OCI-LY3 (cell line): ENCODE results near the gene TMEM91.

Experiments used
- H2AFZ ChIP-seq: fragments of 200-600, 300-600 bp; shearing (Covaris generic); 2 replicates; pipeline ENCODE4 v1.6.0; 2014; ENCODE audit warnings: antibody characterized with exemption, low read depth, low read length
- H3K27ac ChIP-seq: fragments of 200-600, 300-600 bp; sonication (generic); 2 replicates; pipeline ENCODE4 v1.5.1; 2014; ENCODE audit warnings: mild to moderate bottlenecking, low read length, moderate library complexity, mixed read lengths
- H3K27me3 ChIP-seq: fragments of 200-600, 300-600 bp; sonication (generic); 2 replicates; pipeline ENCODE4 v1.6.1; 2014; ENCODE audit warnings: low read depth, low read length, mixed read lengths
- H3K36me3 ChIP-seq: fragments of 200-600, 300-600 bp; sonication (generic); replicated peaks from 2 replicates; pipeline ENCODE3; 2014; ENCODE audit warnings: low read depth, low read length, mixed read lengths
- H3K4me1 ChIP-seq: fragments of 300-600, 200-600 bp; sonication (generic); 2 replicates; pipeline ENCODE4 v1.6.1; 2014; ENCODE audit warnings: low read length, mixed read lengths
- H3K4me2 ChIP-seq: fragments of 200-600, 300-600 bp; sonication (generic); 2 replicates; pipeline ENCODE4 v1.6.1; 2014; ENCODE audit warnings: low read length, mixed read lengths
- H3K4me3 ChIP-seq: fragments of 300-600, 200-600 bp; sonication (generic); 2 replicates; pipeline ENCODE4 v1.5.1; 2014; ENCODE audit warnings: antibody characterized with exemption, mild to moderate bottlenecking, low read length, moderate library complexity
- H3K79me2 ChIP-seq: fragments of 300-600, 200-600 bp; shearing (Covaris generic); 2 replicates; pipeline ENCODE4 v1.6.1; 2014; ENCODE audit warnings: mild to moderate bottlenecking, low read length, mixed read lengths
- H3K9ac ChIP-seq: fragments of 300-600, 200-600 bp; shearing (Covaris generic); 2 replicates; pipeline ENCODE4 v1.6.0; 2014; ENCODE audit warnings: mild to moderate bottlenecking, low read length, moderate library complexity
- H3K9me3 ChIP-seq: fragments of 200-600, 300-600 bp; shearing (Covaris generic); 2 replicates; pipeline ENCODE4 v1.6.1; 2014; ENCODE audit warnings: low read length, mixed read lengths; ENCODE audit not compliant: insufficient read depth
- H4K20me1 ChIP-seq: fragments of 200-600, 300-600 bp; sonication (generic); 2 replicates; pipeline ENCODE4 v1.6.1; 2016; ENCODE audit warnings: low read length, mixed read lengths; ENCODE audit not compliant: insufficient read depth
- EZH2phosphoT487 ChIP-seq: fragments of 200-600 bp; shearing (Covaris generic); IDR thresholded peaks from 2 replicates; pipeline ENCODE4 v1.6.1; 2018; ENCODE audit warnings: antibody characterized with exemption, mixed run types, low read depth
- TF ChIP-seq, protein P1 (sequence below): fragments of 200-600, 300-600 bp; sonication (generic); IDR thresholded peaks from 2 replicates; pipeline ENCODE4 v1.5.1; 2014; ENCODE audit warnings: antibody characterized with exemption, low read length, low read depth

Gene TMEM91

DNA sequence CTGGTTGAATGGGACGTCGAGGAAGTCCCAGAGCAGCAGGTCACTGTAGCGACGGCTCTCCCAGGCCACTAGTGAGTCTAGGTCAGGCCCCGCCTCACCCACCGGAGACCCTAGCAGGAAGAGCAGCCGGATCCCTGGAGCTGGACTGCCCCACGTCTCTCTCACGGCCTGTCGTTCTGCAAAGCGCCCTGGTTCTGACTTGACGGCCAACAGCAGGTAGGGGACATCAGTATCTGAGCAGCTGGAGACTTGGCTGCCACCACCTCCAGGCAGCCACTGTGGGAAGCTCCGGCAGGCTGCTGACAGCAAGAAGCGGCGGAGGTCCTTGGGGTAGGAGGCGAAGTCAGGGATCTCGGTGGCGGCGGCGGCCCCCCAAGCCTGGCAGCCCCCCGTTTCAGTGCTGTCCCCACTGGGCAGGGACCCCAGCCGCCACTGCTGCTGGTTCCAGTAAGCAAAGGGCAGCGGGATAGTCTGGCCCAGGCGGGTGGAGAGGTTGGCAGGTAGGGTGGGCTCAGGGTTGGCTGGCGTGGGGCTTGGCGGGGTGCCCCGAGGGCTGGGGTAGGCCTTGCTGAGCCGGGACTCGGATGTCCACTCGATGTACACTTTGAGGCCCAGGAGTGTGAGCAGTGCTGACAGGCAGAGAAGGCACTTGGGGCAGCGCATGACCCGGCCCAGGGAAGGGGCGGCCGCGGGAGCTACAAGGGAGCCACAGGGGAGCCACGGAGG, 49.9 kb downstream of the TMEM91 start:
- Histone ChIP-seq H3K79me2 (no peaks in the 10 kb centered on the region), H4K20me1 (no peaks in the 10 kb centered on the region), H3K4me2 (no peak overlapping the region), H3K4me3 (no peak overlapping the region), H2AFZ (no peak overlapping the region), H3K9me3 (no peaks in the 10 kb centered on the region), H3K27me3 (no peaks in the 10 kb centered on the region), H3K27ac (no peak overlapping the region), H3K9ac (no peak overlapping the region), H3K4me1 (no peaks in the 10 kb centered on the region), H3K36me3 (peaks cover 7% of the 10 kb centered on the region)
- TF ChIP-seq, protein P1, sequence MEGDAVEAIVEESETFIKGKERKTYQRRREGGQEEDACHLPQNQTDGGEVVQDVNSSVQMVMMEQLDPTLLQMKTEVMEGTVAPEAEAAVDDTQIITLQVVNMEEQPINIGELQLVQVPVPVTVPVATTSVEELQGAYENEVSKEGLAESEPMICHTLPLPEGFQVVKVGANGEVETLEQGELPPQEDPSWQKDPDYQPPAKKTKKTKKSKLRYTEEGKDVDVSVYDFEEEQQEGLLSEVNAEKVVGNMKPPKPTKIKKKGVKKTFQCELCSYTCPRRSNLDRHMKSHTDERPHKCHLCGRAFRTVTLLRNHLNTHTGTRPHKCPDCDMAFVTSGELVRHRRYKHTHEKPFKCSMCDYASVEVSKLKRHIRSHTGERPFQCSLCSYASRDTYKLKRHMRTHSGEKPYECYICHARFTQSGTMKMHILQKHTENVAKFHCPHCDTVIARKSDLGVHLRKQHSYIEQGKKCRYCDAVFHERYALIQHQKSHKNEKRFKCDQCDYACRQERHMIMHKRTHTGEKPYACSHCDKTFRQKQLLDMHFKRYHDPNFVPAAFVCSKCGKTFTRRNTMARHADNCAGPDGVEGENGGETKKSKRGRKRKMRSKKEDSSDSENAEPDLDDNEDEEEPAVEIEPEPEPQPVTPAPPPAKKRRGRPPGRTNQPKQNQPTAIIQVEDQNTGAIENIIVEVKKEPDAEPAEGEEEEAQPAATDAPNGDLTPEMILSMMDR: no peak
- no peak for TF ChIP-seq EZH2phosphoT487

DNA sequence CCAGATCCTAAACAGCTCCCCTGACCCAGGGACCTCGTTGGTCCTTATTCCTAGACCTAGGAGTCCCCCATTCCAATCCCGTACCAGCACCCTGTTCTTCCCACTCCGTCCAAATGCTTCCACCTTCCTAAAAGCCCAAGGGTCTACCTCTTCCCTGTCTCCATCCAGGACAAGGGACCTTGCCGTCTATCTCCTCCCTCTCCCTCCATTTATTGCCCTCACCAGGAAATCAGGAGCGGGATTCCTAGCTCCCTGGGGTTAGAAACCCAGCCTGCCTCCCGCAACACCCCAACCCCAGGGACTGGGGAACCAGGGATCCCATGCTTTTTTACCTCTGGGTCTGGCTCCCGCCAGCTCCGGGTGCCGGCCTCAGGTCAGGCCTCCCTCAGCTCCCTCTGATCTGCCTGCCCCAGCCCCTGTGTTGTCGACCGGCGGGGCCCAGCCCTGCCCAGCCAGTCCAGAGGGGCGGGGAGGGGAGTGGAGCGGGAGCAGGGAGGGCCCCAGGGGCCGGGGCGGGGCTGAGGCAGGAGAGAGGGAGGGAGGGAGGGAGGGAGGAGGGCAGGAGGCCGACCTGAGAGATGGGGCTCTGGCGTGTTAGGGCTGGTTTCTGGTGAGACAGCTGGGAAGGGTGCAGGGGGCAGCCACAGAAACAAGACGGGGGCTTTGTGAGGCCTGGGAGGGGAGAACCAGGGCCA, 50.8 kb downstream of the TMEM91 start, which contains the start of gene B3GNT8:
B3GNT8 (minus strand) TSS at position 423 of the 695 bp plus-strand sequence. CDS start 596 bp downstream, outside the sequence.
- H3K4me2 ChIP-seq: no peak within 1 kb of the TSS
- H2AFZ ChIP-seq: no peak within 1 kb of the TSS
- no peaks in the 10 kb centered on the region for H3K4me1 ChIP-seq
- peaks cover 12% of the 10 kb centered on the region for H3K36me3 ChIP-seq
- H4K20me1 ChIP-seq: no peaks in the 10 kb centered on the region
- H3K27me3 ChIP-seq: no peaks in the 10 kb centered on the region
- TF ChIP-seq EZH2phosphoT487: no peak
- TF ChIP-seq, protein P1: no peak
- no peak within 1 kb of the TSS for H3K27ac ChIP-seq
- no peaks in the 10 kb centered on the region for H3K9me3 ChIP-seq
- H3K9ac ChIP-seq: no peak within 1 kb of the TSS
- no peaks in the 10 kb centered on the region for H3K79me2 ChIP-seq
- no peak within 1 kb of the TSS for H3K4me3 ChIP-seq

DNA sequence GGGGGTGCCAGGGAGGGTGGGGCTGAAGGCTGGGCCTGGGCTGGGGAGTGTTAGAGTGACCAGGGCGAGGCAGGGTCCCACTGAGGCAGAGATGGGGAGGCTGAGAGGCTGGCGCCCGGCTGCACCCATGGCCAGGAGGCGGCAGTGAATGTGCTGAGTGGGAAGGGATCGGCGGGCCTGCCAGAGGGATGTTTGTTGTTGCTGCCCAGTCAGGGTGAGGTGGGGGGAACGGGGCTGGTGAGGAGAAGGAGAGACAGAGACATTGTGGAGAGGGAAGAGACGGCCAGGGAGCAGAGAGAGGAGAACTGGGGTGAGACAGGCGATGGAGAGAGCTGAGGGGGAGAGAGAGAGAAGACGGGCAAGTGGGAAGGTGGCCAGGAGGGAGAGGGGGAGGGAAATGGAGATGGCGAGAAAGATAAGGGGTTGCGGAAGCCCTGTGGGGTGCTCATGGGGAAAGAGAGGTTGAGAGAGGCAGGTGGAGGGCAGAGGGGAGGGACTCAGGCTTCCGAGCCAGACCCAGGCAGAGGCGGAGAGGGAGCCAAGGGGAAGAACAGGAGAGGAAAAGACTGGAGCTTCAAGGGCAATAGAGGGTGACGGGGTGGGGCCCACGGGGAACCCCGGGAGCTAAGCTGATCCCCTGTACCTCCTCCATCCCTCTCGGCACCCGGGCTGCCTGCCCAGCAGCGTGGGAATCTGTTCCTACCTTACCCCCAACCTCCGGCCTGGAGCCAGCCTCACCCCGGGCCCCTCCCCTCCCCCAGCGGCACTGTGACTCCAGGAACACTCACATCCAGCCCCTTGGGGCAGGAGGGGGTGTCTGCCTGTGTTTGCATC, 51.5 kb downstream of the TMEM91 start:
- Histone ChIP-seq H3K4me1 (no peaks in the 10 kb centered on the region), H3K27ac (no peak overlapping the region), H3K79me2 (no peaks in the 10 kb centered on the region), H3K9ac (no peak overlapping the region), H3K27me3 (no peaks in the 10 kb centered on the region), H3K4me3 (no peak overlapping the region), H3K4me2 (no peak overlapping the region), H3K36me3 (peaks cover 17% of the 10 kb centered on the region), H2AFZ (no peak overlapping the region), H3K9me3 (no peaks in the 10 kb centered on the region), H4K20me1 (no peaks in the 10 kb centered on the region)
- no peak for TF ChIP-seq EZH2phosphoT487
- TF ChIP-seq, protein P1: no peak

DNA sequence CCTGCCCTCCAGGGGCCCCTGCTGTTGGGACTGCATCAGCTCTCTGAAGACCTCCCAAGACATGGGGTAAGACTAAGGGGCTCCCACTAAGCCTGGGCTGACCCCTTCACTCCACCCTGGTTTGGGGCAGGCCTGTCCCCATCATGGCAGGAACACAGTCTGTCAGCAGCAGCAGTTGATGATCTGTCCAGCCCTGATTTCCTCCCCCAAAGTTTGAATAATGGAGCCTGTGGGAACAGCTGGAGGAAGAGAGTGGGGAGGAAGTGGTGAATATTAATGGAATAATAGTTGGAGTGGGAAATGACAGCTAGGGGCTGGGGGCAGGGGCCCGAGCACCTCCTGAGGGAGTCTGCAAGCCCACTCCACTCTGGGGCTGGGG, 52.1 kb downstream of the TMEM91 start:
- H3K4me3 ChIP-seq: no peak overlapping the region
- H2AFZ ChIP-seq: no peak overlapping the region
- no peaks in the 10 kb centered on the region for H3K4me1 ChIP-seq
- no peak overlapping the region for H3K27ac ChIP-seq
- no peak overlapping the region for H3K9ac ChIP-seq
- peaks cover 23% of the 10 kb centered on the region for H3K36me3 ChIP-seq
- no peaks in the 10 kb centered on the region for H3K27me3 ChIP-seq
- no peaks in the 10 kb centered on the region for H3K79me2 ChIP-seq
- H3K9me3 ChIP-seq: no peaks in the 10 kb centered on the region
- no peak overlapping the region for H3K4me2 ChIP-seq
- TF ChIP-seq, protein P1: no peak
- TF ChIP-seq EZH2phosphoT487: no peak
- H4K20me1 ChIP-seq: no peaks in the 10 kb centered on the region
